Vagina (tissue), 2 donors: ENCODE measurements around the gene KCNH8. TPM values are rescaled to one million over a fixed set of nuclear protein-coding genes. Genes with fewer than 3 reads are reported as not detected.

Source experiments
- DNase-seq, 2 donors: peaks; one replicate each; pipeline ENCODE4 v3.0.0-alpha.2; 2017; ENCODE audit errors: extremely low spot score in 2 of 2
- H3K27ac ChIP-seq: fragments of 200-600 bp; sonication (generic); one replicate; pipeline ENCODE4 v1.5.1; 2019
- H3K27me3 ChIP-seq: fragments of 200-600 bp; sonication (generic); one replicate; pipeline ENCODE4 v1.5.1; 2019
- H3K36me3 ChIP-seq, 2 donors: fragments of 200-600 bp; sonication (generic); one replicate each; pipeline ENCODE4 v1.5.1; 2017 to 2019
- H3K4me1 ChIP-seq: fragments of 200-600 bp; sonication (generic); one replicate; pipeline ENCODE4 v1.5.1; 2019
- H3K4me3 ChIP-seq, 2 donors: fragments of 200-600 bp; sonication (generic); 1 replicate in 1 of 2; 2 replicates in 1 of 2; pipeline ENCODE4 v1.5.1; 2016 to 2019
- H3K9me3 ChIP-seq: fragments of 200-600 bp; sonication (generic); one replicate; pipeline ENCODE4 v1.5.1; 2019
- CTCF ChIP-seq, 3 experiments: fragments of 450-650 bp in 2 of 3; fragments of 200-600 bp in 1 of 3; sonication (generic) in 1 of 3; IDR thresholded peaks; one replicate each; pipeline ENCODE4 v1.5.1; 2017 to 2019; ENCODE audit warnings: antibody characterized with exemption in 3 of 3, mild to moderate bottlenecking in 2 of 3, moderate library complexity in 2 of 3
- POLR2A ChIP-seq, 2 donors: fragments of 450-650 bp; IDR thresholded peaks; one replicate each; pipeline ENCODE4 v1.6.1; 2017; ENCODE audit warnings: antibody characterized with exemption in 2 of 2, mild to moderate bottlenecking in 2 of 2, moderate library complexity in 2 of 2
- POLR2AphosphoS5 ChIP-seq, 2 donors: sonication (generic); formaldehyde crosslinking; IDR thresholded peaks; one replicate each; pipeline ENCODE4 v1.9.0; 2017; ENCODE audit warnings: antibody characterized with exemption in 2 of 2, mild to moderate bottlenecking in 2 of 2, low read depth in 1 of 2; ENCODE audit not compliant: insufficient read depth in 1 of 2
- intact Hi-C: fragments of 100-400 bp; cut with DNase I; formaldehyde crosslinking; loops from one replicate; pipeline ENCODE4 v1.15.1; 2023
- total RNA-seq: library from RNA; depleted of rRNA; stranded (reverse); fragments of >200 nt; gene quantifications from one replicate; pipeline ENCODE4 v1.2.3, GENCODE V29; 2016

Gene KCNH8
- total RNA-seq, 1 donor from 2014 or later: 2.0 TPM

GRCh38 chr3:19273091-19273490 lies 124.8 kb downstream of the KCNH8 start:
- no peaks in the 10 kb centered on the region for H3K9me3 ChIP-seq

GRCh38 chr3:19274576-19274975 lies 126.3 kb downstream of the KCNH8 start:
- Histone ChIP-seq H3K27ac (no peak overlapping the region), H3K4me1 (no peaks in the 10 kb centered on the region), H3K4me3 (no peak overlapping the region), H3K9me3 (no peaks in the 10 kb centered on the region), H3K36me3 (no peaks in the 10 kb centered on the region), H3K27me3 (no peaks in the 10 kb centered on the region)
- TF ChIP-seq POLR2A (IDR thresholded peaks at IDR 0.05) (no peak), CTCF (IDR thresholded peaks at IDR 0.05) (no peak), POLR2AphosphoS5 (IDR thresholded peaks at IDR 0.05; ENCODE audit: insufficient read depth in 1 of 2, low read depth in 1 of 2) (no peak)
- no peak for DNase-seq
- intact Hi-C loops: no loop called here

More at GRCh38 chr3:19273091-19273490, 124.8 kb downstream of the KCNH8 start:
- Histone ChIP-seq H3K36me3 (no peaks in the 10 kb centered on the region), H3K4me1 (no peaks in the 10 kb centered on the region), H3K27ac (no peak overlapping the region), H3K27me3 (no peaks in the 10 kb centered on the region), H3K4me3 (no peak overlapping the region)
- no peak for DNase-seq
- TF ChIP-seq POLR2AphosphoS5 (IDR thresholded peaks at IDR 0.05; ENCODE audit: insufficient read depth in 1 of 2, low read depth in 1 of 2) (no peak), POLR2A (IDR thresholded peaks at IDR 0.05) (no peak), CTCF (IDR thresholded peaks at IDR 0.05) (no peak)
- intact Hi-C loops: no loop called here

- Histone ChIP-seq H3K4me1 (no peaks in the 10 kb centered on the region), H3K4me3 (no peak overlapping the region), H3K9me3 (no peaks in the 10 kb centered on the region), H3K27ac (no peak overlapping the region), H3K27me3 (no peaks in the 10 kb centered on the region), H3K36me3 (no peaks in the 10 kb centered on the region)
- TF ChIP-seq POLR2A (IDR thresholded peaks at IDR 0.05): no peak
- no peak for TF ChIP-seq CTCF (IDR thresholded peaks at IDR 0.05)
- TF ChIP-seq POLR2AphosphoS5 (IDR thresholded peaks at IDR 0.05; ENCODE audit: insufficient read depth in 1 of 2, low read depth in 1 of 2): no peak
- no peak for DNase-seq
- intact Hi-C loops: no loop called here
Observed at GRCh38 chr3:19284974-19285373, 136.7 kb downstream of the KCNH8 start.

- Histone ChIP-seq H3K4me3 (no peak overlapping the region), H3K36me3 (no peaks in the 10 kb centered on the region), H3K27ac (no peak overlapping the region), H3K4me1 (no peaks in the 10 kb centered on the region), H3K27me3 (no peaks in the 10 kb centered on the region), H3K9me3 (no peaks in the 10 kb centered on the region)
- intact Hi-C loops: no loop called here
- TF ChIP-seq POLR2A (IDR thresholded peaks at IDR 0.05) (no peak), POLR2AphosphoS5 (IDR thresholded peaks at IDR 0.05; ENCODE audit: insufficient read depth in 1 of 2, low read depth in 1 of 2) (no peak), CTCF (IDR thresholded peaks at IDR 0.05) (no peak)
- DNase-seq: no peak
Observed at GRCh38 chr3:19293295-19293694, 145.0 kb downstream of the KCNH8 start.

- Histone ChIP-seq H3K4me3 (no peak overlapping the region), H3K4me1 (no peaks in the 10 kb centered on the region), H3K27me3 (no peaks in the 10 kb centered on the region), H3K9me3 (no peaks in the 10 kb centered on the region), H3K36me3 (no peaks in the 10 kb centered on the region), H3K27ac (no peak overlapping the region)
- no peak for TF ChIP-seq POLR2AphosphoS5 (IDR thresholded peaks at IDR 0.05; ENCODE audit: insufficient read depth in 1 of 2, low read depth in 1 of 2)
- TF ChIP-seq POLR2A (IDR thresholded peaks at IDR 0.05): no peak
- TF ChIP-seq CTCF (IDR thresholded peaks at IDR 0.05): no peak
- intact Hi-C loops: no loop called here
- DNase-seq: no peak
Observed at GRCh38 chr3:19295208-19295607, 146.9 kb downstream of the KCNH8 start.
